ENCODE data around the gene NXPH3. TPM values are rescaled to one million over a fixed set of nuclear protein-coding genes. Genes with fewer than 3 reads are reported as not detected.
A peak's percentile ranks its signal among the peaks of the same experiment; 100 is the strongest.

NXPH3 gene
- total and polyA plus RNA-seq, 5 experiments from 2014 or later = not detected

DNA sequence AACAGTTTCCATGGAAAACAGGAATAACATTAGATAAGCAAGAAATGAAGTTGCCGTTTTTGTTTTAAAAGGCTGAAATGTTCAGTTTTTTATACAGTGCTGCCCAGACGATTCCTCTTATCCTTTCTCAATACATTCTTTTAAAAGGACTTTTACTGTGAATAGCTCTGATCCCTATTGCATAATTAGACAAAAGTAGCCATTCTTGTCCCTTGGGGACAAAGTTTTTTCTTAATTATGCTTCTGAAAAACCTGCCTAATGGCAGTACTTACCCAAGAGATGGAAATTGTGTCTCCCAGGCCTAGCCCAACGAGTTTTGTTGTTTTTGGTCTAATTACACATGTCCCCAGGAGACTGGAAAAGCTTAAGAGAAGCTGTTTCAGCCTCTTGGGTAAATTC lies 27.6 kb downstream of the NXPH3 start:
- POLR2A ChIA-PET = no interaction called here
- H3K27me3 Mint-ChIP-seq = no peaks in the 10 kb centered on the region
- ATAC-seq = no peak
- no peaks in the 10 kb centered on the region for H3K9me3 Mint-ChIP-seq
- H3K4me3 Mint-ChIP-seq = no peak overlapping the region
- H3K27ac Mint-ChIP-seq = peak overlapping the region in 3 of 10 donors; percentile 47 to 83 (median 51)
- H3K36me3 Mint-ChIP-seq = peaks cover 0 to 96% (median 31%) of the 10 kb centered on the region in 3 donors
- H3K4me1 Mint-ChIP-seq = peaks cover 0 to 2% (median 0%) of the 10 kb centered on the region in 4 donors
- no peak for DNase-seq

- no peak for ATAC-seq
- POLR2A ChIA-PET = no interaction called here
- H3K36me3 Mint-ChIP-seq = peaks cover 0 to 96% (median 31%) of the 10 kb centered on the region in 3 donors
- no peak overlapping the region for H3K27ac Mint-ChIP-seq
- H3K9me3 Mint-ChIP-seq = no peaks in the 10 kb centered on the region
- peaks cover 0 to 1% (median 0%) of the 10 kb centered on the region in 4 donors for H3K4me1 Mint-ChIP-seq
- DNase-seq = no peak
- no peaks in the 10 kb centered on the region for H3K27me3 Mint-ChIP-seq
- no peak overlapping the region for H3K4me3 Mint-ChIP-seq
Measured at GRCh38 chr17:49603720-49604119, 28.0 kb downstream of the NXPH3 start.

DNA sequence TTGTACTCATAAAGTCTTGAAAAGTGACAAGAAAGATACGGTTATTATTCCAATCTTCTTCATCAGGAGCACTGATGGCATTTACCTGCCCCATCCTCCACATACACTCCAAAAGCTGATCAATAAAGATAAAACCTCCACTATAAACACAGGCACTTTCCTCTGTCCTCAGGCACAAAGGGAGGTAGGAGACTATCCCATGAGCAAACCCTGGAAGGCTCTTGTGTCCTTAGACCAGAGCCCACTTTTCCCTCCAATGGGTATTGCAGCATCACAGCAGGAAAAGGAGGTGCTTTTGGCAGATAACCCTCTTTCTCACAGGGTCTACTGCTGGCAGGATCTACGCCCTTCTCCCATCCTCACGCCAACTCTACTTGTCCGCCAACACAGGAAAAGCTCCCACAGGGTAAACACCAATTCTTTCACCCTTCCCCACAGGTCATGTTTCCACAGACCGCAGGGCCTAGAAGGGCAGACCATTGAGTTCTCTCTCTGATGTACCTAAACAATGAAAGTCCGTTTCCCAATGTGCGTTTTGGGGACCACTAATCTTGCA lies 28.7 kb downstream of the NXPH3 start:
- Mint-ChIP-seq H3K36me3 (peaks cover 2 to 96% (median 29%) of the 10 kb centered on the region in 3 donors), H3K9me3 (no peaks in the 10 kb centered on the region), H3K27me3 (no peaks in the 10 kb centered on the region), H3K4me3 (no peak overlapping the region), H3K27ac (peak overlapping the region in 4 of 10 donors; percentile 25 to 76 (median 40)), H3K4me1 (peaks cover 0 to 2% (median 0%) of the 10 kb centered on the region in 4 donors)
- ATAC-seq = no peak
- DNase-seq = no peak
- POLR2A ChIA-PET = no interaction called here

GRCh38 chr17:49610883-49611584 lies 35.4 kb downstream of the NXPH3 start:
- Mint-ChIP-seq H3K4me3 (no peak overlapping the region), H3K27me3 (no peaks in the 10 kb centered on the region), H3K36me3 (peaks cover 6 to 89% (median 15%) of the 10 kb centered on the region in 3 donors), H3K4me1 (peaks cover 0 to 9% (median 8%) of the 10 kb centered on the region in 4 donors), H3K27ac (peak overlapping the region in 8 of 10 donors; percentile 3 to 60 (median 36)), H3K9me3 (no peaks in the 10 kb centered on the region)
- DNase-seq = no peak
- ATAC-seq = no peak
- POLR2A ChIA-PET = interaction anchor here (0.7 kb wide), 1 partner anchor 54 kb away, joined by 3 read pairs; no protein-coding TSS in a partner anchor

GRCh38 chr17:49612726-49613125 lies 37.1 kb downstream of the NXPH3 start:
- H3K4me3 Mint-ChIP-seq = no peak overlapping the region
- H3K9me3 Mint-ChIP-seq = no peaks in the 10 kb centered on the region
- POLR2A ChIA-PET = interaction anchor here (0.6 kb wide), 3 partner anchors 33 to 1763 kb away, joined by 3 to 4 read pairs (median 3); no protein-coding TSS in a partner anchor
- no peak for ATAC-seq
- H3K27me3 Mint-ChIP-seq = no peaks in the 10 kb centered on the region
- peaks cover 6 to 89% (median 11%) of the 10 kb centered on the region in 3 donors for H3K36me3 Mint-ChIP-seq
- peaks cover 0 to 10% (median 8%) of the 10 kb centered on the region in 4 donors for H3K4me1 Mint-ChIP-seq
- peak overlapping the region in 2 of 10 donors; percentile 3 to 61 for H3K27ac Mint-ChIP-seq
- no peak for DNase-seq

GRCh38 chr17:49613182-49613800 lies 37.6 kb downstream of the NXPH3 start:
- no peak overlapping the region for H3K27ac Mint-ChIP-seq
- no peaks in the 10 kb centered on the region for H3K27me3 Mint-ChIP-seq
- H3K9me3 Mint-ChIP-seq = no peaks in the 10 kb centered on the region
- no peak for DNase-seq
- no peak for ATAC-seq
- POLR2A ChIA-PET = interaction anchor here (0.6 to 0.7 kb wide), 4 partner anchors 12 to 1764 kb away, joined by 3 to 4 read pairs (median 4); no protein-coding TSS in a partner anchor
- H3K36me3 Mint-ChIP-seq = peaks cover 6 to 90% (median 11%) of the 10 kb centered on the region in 3 donors
- no peak overlapping the region for H3K4me3 Mint-ChIP-seq
- peaks cover 0 to 15% (median 11%) of the 10 kb centered on the region in 4 donors for H3K4me1 Mint-ChIP-seq

- no peak for DNase-seq
- no peaks in the 10 kb centered on the region for H3K9me3 Mint-ChIP-seq
- ATAC-seq = no peak
- no peaks in the 10 kb centered on the region for H3K27me3 Mint-ChIP-seq
- H3K4me3 Mint-ChIP-seq = no peak overlapping the region
- peaks cover 0 to 90% (median 14%) of the 10 kb centered on the region in 3 donors for H3K36me3 Mint-ChIP-seq
- peaks cover 0 to 25% (median 13%) of the 10 kb centered on the region in 4 donors for H3K4me1 Mint-ChIP-seq
- H3K27ac Mint-ChIP-seq = peak overlapping the region in 2 of 10 donors; percentile 29 to 41
- POLR2A ChIA-PET = interaction anchor here (1.6 kb wide), 1 partner anchor 71 kb away, joined by 3 read pairs; no protein-coding TSS in a partner anchor
Measured at GRCh38 chr17:49616086-49616485, 40.4 kb downstream of the NXPH3 start.

- peaks cover 0 to 90% (median 15%) of the 10 kb centered on the region in 3 donors for H3K36me3 Mint-ChIP-seq
- no peaks in the 10 kb centered on the region for H3K27me3 Mint-ChIP-seq
- peaks cover 0 to 26% (median 11%) of the 10 kb centered on the region in 4 donors for H3K4me1 Mint-ChIP-seq
- DNase-seq = no peak
- H3K9me3 Mint-ChIP-seq = no peaks in the 10 kb centered on the region
- POLR2A ChIA-PET = interaction anchor here (1.6 kb wide), 1 partner anchor 70 kb away, joined by 3 read pairs; no protein-coding TSS in a partner anchor
- ATAC-seq = no peak
- H3K27ac Mint-ChIP-seq = peak overlapping the region in 6 of 10 donors; percentile 8 to 86 (median 46)
- H3K4me3 Mint-ChIP-seq = no peak overlapping the region
Measured at GRCh38 chr17:49616601-49617131, 41.0 kb downstream of the NXPH3 start.

- Mint-ChIP-seq H3K27ac (peak overlapping the region in 7 of 10 donors; percentile 17 to 84 (median 52)), H3K4me1 (peaks cover 0 to 31% (median 14%) of the 10 kb centered on the region in 4 donors), H3K36me3 (peaks cover 0 to 92% (median 17%) of the 10 kb centered on the region in 3 donors), H3K9me3 (no peaks in the 10 kb centered on the region), H3K27me3 (no peaks in the 10 kb centered on the region), H3K4me3 (no peak overlapping the region)
- POLR2A ChIA-PET = no interaction called here
- no peak for ATAC-seq
- DNase-seq = no peak
Measured at GRCh38 chr17:49618028-49618611, 42.4 kb downstream of the NXPH3 start.

GRCh38 chr17:49621420-49621819 lies 45.7 kb downstream of the NXPH3 start:
- DNase-seq (no peak), ATAC-seq (no peak)
- Mint-ChIP-seq H3K27ac (peak overlapping the region in 3 of 10 donors; percentile 52 to 66 (median 53)), H3K9me3 (no peaks in the 10 kb centered on the region), H3K27me3 (no peaks in the 10 kb centered on the region), H3K4me3 (no peak overlapping the region), H3K4me1 (peaks cover 0 to 36% (median 19%) of the 10 kb centered on the region in 4 donors), H3K36me3 (peaks cover 0 to 78% (median 15%) of the 10 kb centered on the region in 3 donors)
- POLR2A ChIA-PET = no interaction called here

- Mint-ChIP-seq H3K9me3 (no peaks in the 10 kb centered on the region), H3K4me1 (peaks cover 0 to 36% (median 19%) of the 10 kb centered on the region in 4 donors), H3K4me3 (no peak overlapping the region), H3K36me3 (peaks cover 0 to 75% (median 13%) of the 10 kb centered on the region in 3 donors), H3K27me3 (no peaks in the 10 kb centered on the region), H3K27ac (peak overlapping the region in 8 of 10 donors; percentile 6 to 90 (median 66))
- POLR2A ChIA-PET = no interaction called here
- no peak for ATAC-seq
- no peak for DNase-seq
Measured at GRCh38 chr17:49621946-49622529, 46.4 kb downstream of the NXPH3 start.

DNA sequence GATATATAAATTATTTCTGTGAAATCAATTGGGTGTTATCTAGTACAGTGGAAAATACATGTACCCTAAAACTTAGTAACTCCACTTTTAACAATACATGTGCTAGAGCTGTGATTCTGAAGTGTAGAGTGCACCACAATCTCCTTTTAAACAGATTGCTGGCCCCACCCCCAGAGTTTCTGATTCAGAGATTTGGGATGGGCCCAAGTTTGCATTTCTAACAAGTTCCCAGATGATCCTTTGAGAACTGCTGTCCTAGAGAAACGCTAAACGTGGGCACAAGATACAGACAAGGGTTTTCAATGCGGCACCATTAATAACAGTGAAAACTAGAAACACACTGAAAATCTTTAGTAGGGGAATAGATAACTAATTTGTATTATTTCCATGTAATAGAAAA lies 49.2 kb downstream of the NXPH3 start:
- Mint-ChIP-seq H3K4me3 (no peak overlapping the region), H3K27ac (no peak overlapping the region), H3K36me3 (peaks cover 0 to 52% (median 2%) of the 10 kb centered on the region in 3 donors), H3K4me1 (peaks cover 20 to 43% (median 24%) of the 10 kb centered on the region in 4 donors), H3K27me3 (no peaks in the 10 kb centered on the region), H3K9me3 (no peaks in the 10 kb centered on the region)
- no peak for ATAC-seq
- POLR2A ChIA-PET = interaction anchor here (0.6 to 0.8 kb wide), 3 partner anchors 12 to 1944 kb away, joined by 3 to 7 read pairs (median 4); no protein-coding TSS in a partner anchor
- no peak for DNase-seq
